Astrocyte (in vitro differentiated cells and primary cell): ENCODE results near the gene CHST11.

Experiments used
- EZH2 ChIP-seq: IDR thresholded peaks from 2 replicates; pipeline ENCODE4 v1.6.1; 2012; ENCODE audit warnings: mild to moderate bottlenecking, low read length, inconsistent platforms; ENCODE audit not compliant: insufficient read depth
- TF ChIP-seq, protein P1 (sequence below): IDR thresholded peaks from 2 replicates; pipeline ENCODE4 v1.5.1; 2011; ENCODE audit warnings: low read depth, mild to moderate bottlenecking, inconsistent platforms, low read length, moderate library complexity; ENCODE audit not compliant: insufficient read depth

DNA sequence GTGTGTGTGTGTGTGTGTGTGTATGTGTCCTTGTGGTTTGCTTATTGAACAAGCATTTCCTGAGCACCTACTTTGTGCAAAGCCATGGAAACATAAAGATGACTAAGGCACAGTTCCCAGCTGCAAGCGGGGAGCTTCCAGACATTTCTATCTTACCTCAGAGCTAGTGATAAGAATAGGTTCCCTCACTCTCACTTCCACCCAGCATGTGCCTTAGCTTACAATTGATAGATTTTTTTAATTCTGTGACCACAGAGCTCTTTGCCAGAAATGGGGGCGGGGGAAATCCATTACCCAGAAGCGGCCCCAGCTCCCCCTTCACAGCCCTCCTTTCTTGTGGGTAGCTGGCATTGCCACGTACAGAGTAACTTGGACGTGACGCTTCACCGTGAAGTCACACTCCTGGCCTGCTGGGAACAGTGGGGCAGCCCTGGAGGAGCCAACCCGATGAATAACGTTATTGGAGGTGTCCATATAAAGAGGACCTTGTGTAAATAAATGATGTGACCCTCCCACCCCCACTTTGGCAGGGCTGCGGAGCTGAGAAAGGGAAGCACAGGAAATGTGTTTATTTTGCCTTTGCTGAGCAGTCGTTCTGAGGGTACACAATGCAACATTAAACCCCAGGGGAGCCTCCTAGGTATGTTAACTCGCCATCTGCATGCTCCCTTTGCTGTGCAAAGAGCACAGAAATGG is 238.9 kb downstream of the CHST11 start:
- TF ChIP-seq, protein P1, sequence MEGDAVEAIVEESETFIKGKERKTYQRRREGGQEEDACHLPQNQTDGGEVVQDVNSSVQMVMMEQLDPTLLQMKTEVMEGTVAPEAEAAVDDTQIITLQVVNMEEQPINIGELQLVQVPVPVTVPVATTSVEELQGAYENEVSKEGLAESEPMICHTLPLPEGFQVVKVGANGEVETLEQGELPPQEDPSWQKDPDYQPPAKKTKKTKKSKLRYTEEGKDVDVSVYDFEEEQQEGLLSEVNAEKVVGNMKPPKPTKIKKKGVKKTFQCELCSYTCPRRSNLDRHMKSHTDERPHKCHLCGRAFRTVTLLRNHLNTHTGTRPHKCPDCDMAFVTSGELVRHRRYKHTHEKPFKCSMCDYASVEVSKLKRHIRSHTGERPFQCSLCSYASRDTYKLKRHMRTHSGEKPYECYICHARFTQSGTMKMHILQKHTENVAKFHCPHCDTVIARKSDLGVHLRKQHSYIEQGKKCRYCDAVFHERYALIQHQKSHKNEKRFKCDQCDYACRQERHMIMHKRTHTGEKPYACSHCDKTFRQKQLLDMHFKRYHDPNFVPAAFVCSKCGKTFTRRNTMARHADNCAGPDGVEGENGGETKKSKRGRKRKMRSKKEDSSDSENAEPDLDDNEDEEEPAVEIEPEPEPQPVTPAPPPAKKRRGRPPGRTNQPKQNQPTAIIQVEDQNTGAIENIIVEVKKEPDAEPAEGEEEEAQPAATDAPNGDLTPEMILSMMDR = no peak
- no peak for TF ChIP-seq EZH2
